NCI-H82 treated with DMSO at 0.1 percent for 48 hours (cell line): ENCODE data around the gene ZBTB16.

ENCODE experiments used
- DNase-seq: peaks from one replicate; lab custom pipeline; 2025; ENCODE audit not compliant: unreplicated experiment; lab: John Stamatoyannopoulos, UW

ZBTB16 gene

DNA sequence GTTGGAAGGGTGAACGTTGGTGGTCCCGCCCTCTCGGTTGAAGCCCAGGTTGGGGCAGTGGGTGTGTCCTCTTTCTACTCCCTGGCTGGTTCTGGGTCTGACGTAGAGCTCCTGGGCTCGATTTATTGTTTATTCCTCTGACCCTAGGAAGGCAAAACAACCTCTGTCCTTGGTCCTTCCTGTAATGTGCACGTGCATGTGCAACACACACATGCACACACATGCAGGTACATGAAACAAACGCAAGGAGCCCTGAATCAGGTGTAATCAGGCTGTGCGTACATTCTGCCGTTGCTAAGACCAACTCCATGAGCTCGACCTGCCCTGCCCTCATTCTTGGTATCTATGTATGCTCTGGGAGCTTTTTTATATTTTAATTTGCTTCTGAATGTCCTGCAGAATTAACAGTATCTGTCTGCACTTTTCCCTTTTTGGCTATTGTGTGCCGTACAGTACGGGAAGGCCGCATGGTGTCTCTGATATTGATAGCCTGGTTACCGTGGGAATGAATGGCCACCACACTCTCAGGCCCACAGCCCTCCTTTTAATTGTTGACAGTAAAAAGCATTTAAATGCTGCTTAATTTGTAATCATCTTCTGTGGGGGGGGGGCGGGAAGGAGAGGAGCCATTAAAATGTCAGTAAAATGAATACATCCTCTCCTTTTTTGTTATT lies 170.7 kb downstream of the ZBTB16 start:
- no peak for DNase-seq

DNA sequence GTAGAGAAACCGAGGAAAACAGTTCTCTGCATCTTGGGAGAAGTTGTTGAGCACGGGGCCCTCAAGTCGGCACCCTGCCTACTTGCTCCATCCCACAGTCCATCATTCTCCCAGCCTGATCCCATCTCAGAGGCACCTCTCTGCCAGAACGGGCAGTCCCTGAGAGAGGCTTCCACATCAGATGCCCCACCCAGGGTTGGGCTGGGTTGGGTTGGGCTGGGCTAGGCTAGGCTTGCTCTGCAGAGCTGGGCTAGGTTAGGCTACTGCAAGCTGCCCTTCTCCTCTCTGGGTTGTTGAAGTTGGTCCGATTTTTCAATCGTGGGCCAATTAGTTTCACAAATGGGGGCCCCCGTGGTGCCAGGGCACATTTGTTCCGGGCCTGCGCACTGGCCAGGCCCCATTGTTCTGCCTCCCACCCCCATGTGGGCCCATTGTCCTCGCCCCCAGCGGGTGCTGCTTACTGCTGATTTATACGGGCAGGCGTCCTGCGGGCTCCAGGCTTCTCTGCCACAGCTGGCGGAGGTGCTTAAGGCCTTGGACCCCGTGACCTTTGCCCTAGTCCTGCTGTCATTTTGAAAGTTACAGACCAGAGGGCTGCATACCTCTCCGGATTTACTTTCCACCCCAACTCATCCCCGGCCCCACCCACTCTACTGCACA lies 173.0 kb downstream of the ZBTB16 start:
- DNase-seq = no peak

DNA sequence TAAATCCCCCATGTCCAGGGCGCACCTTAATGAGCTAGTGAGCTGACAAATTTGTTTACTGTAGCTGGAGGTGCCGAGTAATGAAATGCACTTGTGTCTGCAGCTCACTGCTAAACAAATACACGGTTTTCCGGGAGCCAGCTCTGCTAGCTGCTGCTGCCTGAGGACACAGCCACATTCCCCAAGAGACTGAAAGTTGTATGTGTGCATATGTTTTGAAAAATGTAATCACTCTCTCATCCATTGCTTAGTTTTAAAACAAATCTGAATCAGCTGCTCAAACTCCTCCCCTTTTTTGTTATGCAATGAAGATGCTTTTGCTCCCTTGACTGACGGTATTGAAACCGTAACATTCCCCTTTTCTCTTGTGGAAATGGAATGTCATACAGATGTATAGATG lies 174.2 kb downstream of the ZBTB16 start:
- no peak for DNase-seq

DNA sequence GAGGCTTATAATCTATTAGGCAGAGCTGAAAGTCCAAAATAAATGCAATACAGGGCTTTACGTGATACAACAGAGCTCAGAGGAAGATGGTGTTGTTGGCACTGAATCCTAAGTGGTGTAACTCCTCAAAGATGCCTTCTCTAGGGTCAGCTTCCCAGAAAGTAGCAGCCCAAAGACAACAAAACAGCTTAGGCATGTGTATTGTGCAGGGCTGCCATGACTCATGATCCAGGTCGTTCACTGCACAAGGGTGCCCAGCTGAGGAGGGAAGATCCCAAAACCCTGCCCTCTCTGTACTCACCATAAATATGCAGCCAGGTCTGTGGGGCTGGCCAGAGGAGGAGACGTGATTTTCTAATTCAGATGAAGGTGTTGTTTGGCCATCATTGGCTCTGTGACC lies 177.3 kb downstream of the ZBTB16 start:
- DNase-seq = no peak

DNA sequence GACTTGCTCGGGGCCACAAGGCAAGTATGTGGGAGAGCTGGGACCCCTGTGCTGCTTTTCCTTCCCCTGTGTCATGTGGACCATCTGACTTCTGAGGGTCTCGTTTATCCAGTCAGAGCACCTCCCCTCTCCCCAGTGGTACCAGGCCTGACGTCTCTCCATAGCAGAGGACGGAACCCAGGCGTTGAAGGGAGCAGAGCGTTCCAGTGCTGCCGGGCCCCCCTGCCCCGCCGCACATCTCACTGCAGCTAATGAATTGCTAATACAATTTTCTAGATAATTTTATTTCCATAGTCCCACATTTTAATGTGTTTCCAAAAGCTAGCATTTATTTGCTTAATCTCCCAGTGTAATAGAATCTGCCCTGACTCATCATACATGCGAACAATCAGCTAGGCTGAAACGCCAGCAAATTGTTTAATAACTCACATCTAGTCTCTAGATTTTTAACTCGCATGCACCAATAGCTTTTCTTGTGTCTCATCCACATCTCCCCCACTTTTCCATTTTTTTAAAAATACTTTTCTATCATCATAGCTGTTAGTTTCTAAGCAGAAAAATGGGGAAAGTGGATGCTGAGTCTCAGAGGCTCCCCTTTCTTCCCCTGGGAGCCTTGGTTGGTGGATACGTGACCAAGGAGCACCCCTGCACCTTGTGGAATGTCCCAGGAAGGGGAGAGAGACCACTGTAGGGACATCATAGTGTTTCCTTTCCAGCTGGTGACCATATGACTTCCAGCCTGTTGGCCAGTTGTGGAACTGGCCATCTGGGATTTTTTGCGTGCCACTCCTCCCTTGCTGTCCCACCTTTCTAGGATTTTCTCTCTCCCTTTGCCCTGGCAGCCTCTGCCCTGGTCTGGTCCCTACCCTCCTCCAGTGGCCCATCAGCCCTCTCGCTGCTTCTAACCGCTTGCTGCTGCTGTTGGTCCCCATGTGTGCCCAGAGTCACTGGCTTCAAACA lies 178.1 kb downstream of the ZBTB16 start:
- DNase-seq = no peak

- no peak for DNase-seq
Measured at GRCh38 chr11:114239753-114240161, 180.2 kb downstream of the ZBTB16 start.

DNA sequence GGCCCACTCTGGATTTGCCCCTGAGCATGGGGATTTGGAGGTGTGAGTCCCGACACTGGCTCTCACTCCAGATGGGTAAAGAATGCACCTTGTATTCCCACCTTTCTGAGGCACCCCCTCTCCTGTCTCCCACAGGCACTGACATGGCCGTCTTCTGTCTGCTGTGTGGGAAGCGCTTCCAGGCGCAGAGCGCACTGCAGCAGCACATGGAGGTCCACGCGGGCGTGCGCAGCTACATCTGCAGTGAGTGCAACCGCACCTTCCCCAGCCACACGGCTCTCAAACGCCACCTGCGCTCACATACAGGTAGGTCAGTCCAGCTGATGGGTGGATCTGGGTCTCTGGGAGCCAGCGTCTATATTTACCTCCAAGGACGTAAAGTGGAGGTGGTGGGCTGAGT lies 182.5 kb downstream of the ZBTB16 start:
- no peak for DNase-seq

DNA sequence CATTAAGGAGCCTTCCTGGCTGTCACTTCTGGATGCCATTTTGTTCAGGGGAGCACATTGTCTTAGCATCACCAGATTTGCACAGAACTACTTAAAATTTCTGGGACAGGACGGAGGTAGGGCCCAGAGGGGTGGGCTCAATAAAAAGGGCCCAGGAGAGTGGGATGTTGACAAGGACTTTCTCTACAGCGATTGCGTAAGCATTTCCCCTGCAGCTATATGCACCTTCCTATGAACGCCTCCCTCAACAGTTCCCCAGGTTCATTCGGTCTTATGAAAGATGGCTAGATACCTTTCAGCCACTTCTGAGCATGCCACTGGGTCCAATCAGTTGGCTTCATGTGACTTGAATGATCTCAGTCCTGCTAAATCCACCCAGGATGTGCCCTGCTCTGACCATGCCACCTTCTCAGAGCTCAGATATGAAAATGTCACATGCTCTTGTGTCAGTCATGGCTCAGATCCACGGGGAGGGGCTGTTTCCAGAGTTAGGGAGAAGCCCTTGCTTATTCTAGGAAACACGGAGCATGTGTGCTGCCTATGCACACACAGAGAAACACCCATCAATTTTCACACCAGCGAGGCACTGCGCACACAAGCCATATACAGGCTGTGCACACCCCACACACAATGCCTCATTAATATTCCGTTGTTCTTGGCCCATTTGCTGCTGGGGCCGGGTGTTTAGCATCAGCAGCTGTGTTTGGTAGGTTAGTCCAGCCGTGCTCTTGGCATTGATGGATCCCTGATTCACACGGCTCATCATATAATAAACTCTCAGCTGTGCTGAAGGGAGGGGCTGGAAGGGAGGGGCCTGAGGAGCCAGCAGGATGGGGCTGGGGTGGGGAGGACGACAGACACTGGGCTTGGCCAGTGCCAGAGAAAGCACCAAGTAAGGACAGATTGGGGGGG lies 184.2 kb downstream of the ZBTB16 start:
- peak; percentile 94 for DNase-seq

DNA sequence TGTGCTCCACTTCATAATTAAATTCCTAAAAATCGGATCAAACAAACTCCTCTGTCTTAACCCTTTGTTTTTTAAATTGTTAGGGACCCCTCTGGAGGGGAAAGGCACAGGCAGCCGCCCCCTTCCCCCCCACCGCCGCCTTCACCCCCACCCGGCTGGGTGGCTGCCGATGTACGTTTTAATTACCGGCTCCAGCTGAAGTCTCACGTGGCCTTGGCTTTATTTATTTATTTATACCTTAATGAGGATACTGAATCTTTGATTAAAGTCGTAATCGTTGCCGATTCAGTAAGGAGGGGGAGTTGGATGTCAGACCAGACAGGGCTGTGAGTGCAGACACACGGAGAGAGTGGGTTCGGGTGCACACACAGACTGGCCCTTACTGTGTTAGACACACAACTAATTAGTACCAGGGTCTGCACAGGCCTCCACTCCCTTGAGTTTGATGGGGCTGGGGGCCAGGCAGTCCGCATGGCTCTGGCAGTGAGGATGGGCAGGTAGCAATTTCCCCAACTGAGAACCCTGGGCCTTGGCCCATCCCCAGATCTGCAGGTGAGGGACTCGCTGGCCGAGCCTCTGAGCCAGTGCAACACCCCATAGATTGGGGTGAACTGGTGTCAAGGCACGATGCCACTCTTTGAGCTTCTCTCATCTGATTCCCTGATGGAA lies 185.3 kb downstream of the ZBTB16 start:
- no peak for DNase-seq

DNA sequence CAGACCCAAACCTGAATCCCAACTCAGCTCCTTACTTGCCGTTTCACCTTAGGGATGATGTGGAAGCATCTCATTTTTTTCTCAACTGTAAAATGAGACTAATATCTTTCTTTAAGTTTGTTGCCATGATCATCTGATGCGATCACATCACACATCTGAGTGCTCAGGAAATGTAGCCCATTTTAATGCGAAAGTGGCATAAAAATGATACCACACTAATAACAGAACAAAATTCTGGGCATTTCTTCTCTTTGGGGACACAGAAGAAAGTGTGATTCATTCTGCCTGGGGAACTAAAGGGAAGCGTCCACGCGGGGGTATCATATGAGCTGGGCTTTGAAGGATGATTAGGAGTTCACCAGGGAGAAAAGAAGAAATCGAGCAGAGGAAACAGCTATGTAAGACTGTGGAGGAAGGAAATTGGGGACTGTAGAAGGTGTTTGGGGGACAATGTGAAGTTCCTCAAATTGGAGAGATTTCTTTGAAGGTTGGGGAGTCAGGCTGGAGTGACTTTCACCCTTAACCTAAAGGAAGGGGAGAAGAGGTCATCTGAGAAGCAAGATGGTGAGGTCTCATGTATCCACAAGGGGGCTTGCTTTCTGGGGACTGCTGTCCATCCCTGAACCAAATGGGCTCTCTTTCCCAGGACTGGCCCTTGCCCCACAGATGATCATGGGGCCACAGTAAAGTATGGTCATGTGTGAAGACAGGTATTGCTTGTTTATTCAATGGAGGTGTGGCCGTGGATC lies 187.0 kb downstream of the ZBTB16 start:
- no peak for DNase-seq

GRCh38 chr11:114247070-114247789 lies 187.7 kb downstream of the ZBTB16 start:
- DNase-seq = no peak

DNA sequence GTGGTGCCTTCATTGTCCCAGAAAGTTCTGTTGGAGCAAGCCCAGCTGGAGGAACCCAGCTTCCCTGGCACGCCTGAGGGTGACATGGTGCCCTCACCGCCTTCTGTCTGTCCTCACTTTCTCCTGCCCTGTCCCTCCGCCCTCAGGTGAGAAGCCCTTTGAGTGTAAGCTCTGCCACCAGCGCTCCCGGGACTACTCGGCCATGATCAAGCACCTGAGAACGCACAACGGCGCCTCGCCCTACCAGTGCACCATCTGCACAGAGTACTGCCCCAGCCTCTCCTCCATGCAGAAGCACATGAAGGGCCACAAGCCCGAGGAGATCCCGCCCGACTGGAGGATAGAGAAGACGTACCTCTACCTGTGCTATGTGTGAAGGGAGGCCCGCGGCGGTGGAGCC lies 190.7 kb downstream of the ZBTB16 start:
- no peak for DNase-seq

GRCh38 chr11:114250993-114251814 lies 191.7 kb downstream of the ZBTB16 start:
- DNase-seq = no peak

- DNase-seq = no peak
Measured at GRCh38 chr11:114251815-114252337, 192.4 kb downstream of the ZBTB16 start.

- no peak for DNase-seq
Measured at GRCh38 chr11:114252767-114253166, 193.3 kb downstream of the ZBTB16 start.

DNA sequence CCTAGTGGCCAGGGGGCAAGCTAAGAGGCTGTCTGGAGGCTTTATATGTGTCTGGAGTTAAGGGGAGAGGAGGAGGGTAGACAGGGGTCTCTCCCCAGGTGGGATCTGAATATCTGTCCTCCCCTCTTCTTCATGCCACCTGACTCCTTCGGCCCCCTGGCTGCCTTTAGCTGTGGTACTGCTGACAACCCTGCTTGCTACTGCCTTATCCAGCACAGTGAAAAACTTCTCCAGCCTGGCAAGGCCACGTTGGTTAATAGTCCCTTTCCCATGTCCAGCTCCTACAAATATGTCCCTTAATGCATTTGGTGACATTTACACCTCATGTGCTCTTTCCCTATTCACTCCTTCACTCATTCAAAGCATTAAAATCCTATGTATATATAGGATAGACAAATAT lies 194.3 kb downstream of the ZBTB16 start:
- DNase-seq = no peak

- DNase-seq = no peak
Measured at GRCh38 chr11:114254571-114255146, 195.1 kb downstream of the ZBTB16 start.
